HEK293T (cell line): ENCODE results near the gene TBX10.

Source experiments
- ARNT ChIP-seq: fragments of 450-650 bp; IDR thresholded peaks from 2 replicates; pipeline ENCODE4 v1.6.1; 2017; ENCODE audit warnings: mild to moderate bottlenecking
- BHLHE40 ChIP-seq: fragments of 450-650 bp; IDR thresholded peaks from 2 replicates; pipeline ENCODE4 v1.6.1; 2016; ENCODE audit warnings: mild to moderate bottlenecking, moderate library complexity, borderline replicate concordance
- CTBP1 ChIP-seq: fragments of 450-650 bp; IDR thresholded peaks from 2 replicates; pipeline ENCODE4 v1.6.1; 2016; ENCODE audit warnings: borderline replicate concordance
- FOXA1 ChIP-seq: fragments of 450-650 bp; IDR thresholded peaks from 2 replicates; pipeline ENCODE4 v1.6.1; 2016; ENCODE audit warnings: mild to moderate bottlenecking
- FOXK2 ChIP-seq: fragments of 450-650 bp; IDR thresholded peaks from 2 replicates; pipeline ENCODE4 v1.6.1; 2016; ENCODE audit warnings: mild to moderate bottlenecking
- L3MBTL2 ChIP-seq: fragments of 450-650 bp; conservative IDR thresholded peaks from 2 replicates; pipeline ENCODE4 v1.6.1; 2016; ENCODE audit warnings: mild to moderate bottlenecking
- PKNOX1 ChIP-seq: fragments of 450-650 bp; IDR thresholded peaks from 2 replicates; pipeline ENCODE4 v1.6.1; 2016
- SP1 ChIP-seq: fragments of 450-650 bp; IDR thresholded peaks from 2 replicates; pipeline ENCODE4 v1.6.1; 2017
- SUZ12 ChIP-seq: fragments of 450-650 bp; IDR thresholded peaks from 2 replicates; pipeline ENCODE4 v1.6.1; 2016; ENCODE audit warnings: mild to moderate bottlenecking
- TARDBP ChIP-seq: fragments of 450-650 bp; IDR thresholded peaks from 2 replicates; pipeline ENCODE4 v1.6.1; 2016
- ZNF384 ChIP-seq: fragments of 450-650 bp; IDR thresholded peaks from 2 replicates; pipeline ENCODE4 v1.6.1; 2016

DNA sequence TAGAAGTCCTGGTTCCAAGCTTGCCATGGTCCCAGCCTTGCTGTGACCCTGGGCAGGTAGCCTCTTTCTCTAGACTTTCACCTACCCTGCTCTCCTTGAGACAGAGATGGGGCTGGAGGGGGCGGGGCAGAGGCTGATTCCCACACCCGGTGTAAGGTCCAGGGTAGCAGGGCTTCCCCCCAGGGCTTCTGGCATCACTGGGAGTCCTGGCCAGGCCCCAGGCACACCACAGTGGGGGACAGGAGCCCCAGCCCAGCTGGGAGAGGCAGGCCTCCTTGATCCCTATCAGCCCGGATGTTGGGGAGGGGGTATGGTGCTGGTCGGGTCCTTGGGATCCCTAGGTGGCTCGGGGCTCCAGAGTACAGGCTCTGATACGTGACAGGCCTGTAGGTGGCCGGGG, 8.2 kb downstream of the TBX10 start:
- no peak for TF ChIP-seq FOXK2
- no peak for TF ChIP-seq SUZ12
- no peak for TF ChIP-seq L3MBTL2
- TF ChIP-seq SP1 = no peak
- no peak for TF ChIP-seq PKNOX1
- no peak for TF ChIP-seq TARDBP
- TF ChIP-seq FOXA1 = no peak
- no peak for TF ChIP-seq BHLHE40
- no peak for TF ChIP-seq ARNT
- no peak for TF ChIP-seq CTBP1
- TF ChIP-seq ZNF384 = no peak
